Cardiac fibroblast (primary cell): ENCODE results near the gene METAP1.
"Not testable (repeated sequence)": the region's sequence is repeated elsewhere in the genome, so short reads cannot be mapped to it uniquely, and the experiment has no call there.

Source experiments
- DNase-seq, 2 donors: peaks; one replicate each; pipeline versions ENCODE4 v3.0.0 to v3.0.0-alpha.2; 2010; ENCODE audit warnings: low read depth in 2 of 2
- H3K4me3 ChIP-seq, 2 donors: replicated peaks in 1 of 2; 1 replicate in 1 of 2; 2 replicates in 1 of 2; pipeline ENCODE4 v1.5.1; 2011; ENCODE audit warnings: low read depth in 2 of 2, low read length in 2 of 2, mild to moderate bottlenecking in 2 of 2, moderate library complexity in 1 of 2
- TF ChIP-seq, protein P1 (sequence below): IDR thresholded peaks from one replicate; pipeline ENCODE4 v1.5.1; 2011; ENCODE audit warnings: low read depth, mild to moderate bottlenecking, low read length, inconsistent platforms

Gene METAP1

DNA sequence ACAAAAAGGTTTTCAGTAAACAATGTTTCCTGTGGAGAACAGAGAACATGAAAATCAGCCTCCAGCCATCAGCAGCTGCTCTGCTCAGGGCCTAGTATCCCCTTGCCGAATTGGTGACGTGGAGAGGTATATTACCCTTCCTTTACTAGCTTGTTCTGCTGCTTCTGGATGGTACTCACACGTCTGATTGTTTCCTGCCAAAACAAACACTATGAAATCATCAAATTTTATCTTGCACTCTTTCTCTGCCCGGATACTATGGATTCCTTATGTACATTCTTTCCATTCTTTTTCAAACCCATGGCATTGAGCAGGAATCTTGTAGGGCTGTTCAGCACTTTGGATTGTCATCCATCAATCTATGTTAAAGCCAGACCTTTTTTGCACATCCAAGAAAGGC is 18.8 kb upstream of the METAP1 start:
- TF ChIP-seq, protein P1, sequence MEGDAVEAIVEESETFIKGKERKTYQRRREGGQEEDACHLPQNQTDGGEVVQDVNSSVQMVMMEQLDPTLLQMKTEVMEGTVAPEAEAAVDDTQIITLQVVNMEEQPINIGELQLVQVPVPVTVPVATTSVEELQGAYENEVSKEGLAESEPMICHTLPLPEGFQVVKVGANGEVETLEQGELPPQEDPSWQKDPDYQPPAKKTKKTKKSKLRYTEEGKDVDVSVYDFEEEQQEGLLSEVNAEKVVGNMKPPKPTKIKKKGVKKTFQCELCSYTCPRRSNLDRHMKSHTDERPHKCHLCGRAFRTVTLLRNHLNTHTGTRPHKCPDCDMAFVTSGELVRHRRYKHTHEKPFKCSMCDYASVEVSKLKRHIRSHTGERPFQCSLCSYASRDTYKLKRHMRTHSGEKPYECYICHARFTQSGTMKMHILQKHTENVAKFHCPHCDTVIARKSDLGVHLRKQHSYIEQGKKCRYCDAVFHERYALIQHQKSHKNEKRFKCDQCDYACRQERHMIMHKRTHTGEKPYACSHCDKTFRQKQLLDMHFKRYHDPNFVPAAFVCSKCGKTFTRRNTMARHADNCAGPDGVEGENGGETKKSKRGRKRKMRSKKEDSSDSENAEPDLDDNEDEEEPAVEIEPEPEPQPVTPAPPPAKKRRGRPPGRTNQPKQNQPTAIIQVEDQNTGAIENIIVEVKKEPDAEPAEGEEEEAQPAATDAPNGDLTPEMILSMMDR: no peak
- H3K4me3 ChIP-seq: no peak overlapping the region
- peak; percentile 51 to 68 for DNase-seq

DNA sequence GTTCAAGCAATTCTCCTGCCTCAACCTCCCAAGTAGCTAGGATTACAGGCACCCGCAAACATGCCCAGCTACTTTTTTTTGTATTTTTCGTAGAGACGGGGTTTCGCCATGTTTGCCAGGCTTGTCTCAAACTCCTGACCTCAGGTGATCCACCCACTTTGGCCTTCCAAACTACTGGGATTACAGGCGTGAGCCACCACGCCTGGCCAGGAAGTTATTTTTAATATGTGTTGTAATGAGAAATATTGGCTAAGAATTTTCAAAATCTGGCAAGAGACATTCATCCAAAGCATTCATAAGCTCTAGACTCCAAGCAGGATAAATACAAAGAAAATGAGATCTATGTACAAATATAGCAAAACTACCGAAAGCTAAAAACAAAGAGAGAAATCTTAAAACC is 18.0 kb upstream of the METAP1 start:
- TF ChIP-seq, protein P1: no peak
- no peak for DNase-seq
- no peak overlapping the region for H3K4me3 ChIP-seq

DNA sequence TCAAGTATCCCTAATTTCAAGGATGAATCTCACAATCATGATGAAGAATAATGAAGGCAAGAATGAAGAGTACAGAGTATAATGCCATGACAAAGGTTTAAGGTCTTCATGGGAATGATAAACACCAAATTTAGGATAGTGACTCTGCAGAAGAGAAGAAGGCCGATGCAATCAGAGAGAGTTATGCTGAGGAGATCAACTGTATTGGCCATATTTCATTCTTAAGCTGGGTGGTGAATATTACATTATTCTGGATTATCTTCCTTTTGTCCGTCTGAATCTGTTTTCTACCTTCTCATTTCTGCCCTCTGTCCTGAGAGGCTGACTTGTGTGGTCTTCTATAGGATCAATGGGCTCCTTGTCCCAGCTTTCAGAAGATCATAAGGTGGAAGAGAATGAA is 7.8 kb upstream of the METAP1 start:
- no peak overlapping the region for H3K4me3 ChIP-seq
- TF ChIP-seq, protein P1: no peak
- DNase-seq: no peak

DNA sequence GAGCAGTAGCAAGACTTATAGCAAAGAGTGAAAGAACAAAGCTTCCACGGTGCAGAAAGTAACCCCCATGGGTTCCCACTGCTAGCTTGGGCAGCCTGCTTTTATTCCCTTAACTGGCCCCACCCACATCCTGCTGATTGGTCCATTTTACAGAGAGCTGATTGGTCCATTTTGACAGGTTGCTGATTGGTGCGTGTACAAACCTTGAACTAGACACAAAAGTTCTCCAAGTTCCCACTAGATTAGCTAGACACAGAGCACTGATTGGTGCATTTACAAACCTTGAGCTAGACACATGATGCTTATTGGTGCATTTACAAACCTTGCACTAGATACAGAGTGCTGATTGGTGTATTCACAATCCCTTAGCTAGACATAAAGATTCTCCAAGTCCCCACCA is 2.7 kb upstream of the METAP1 start:
- DNase-seq, H3K4me3 ChIP-seq: not testable (repeated sequence)

DNA sequence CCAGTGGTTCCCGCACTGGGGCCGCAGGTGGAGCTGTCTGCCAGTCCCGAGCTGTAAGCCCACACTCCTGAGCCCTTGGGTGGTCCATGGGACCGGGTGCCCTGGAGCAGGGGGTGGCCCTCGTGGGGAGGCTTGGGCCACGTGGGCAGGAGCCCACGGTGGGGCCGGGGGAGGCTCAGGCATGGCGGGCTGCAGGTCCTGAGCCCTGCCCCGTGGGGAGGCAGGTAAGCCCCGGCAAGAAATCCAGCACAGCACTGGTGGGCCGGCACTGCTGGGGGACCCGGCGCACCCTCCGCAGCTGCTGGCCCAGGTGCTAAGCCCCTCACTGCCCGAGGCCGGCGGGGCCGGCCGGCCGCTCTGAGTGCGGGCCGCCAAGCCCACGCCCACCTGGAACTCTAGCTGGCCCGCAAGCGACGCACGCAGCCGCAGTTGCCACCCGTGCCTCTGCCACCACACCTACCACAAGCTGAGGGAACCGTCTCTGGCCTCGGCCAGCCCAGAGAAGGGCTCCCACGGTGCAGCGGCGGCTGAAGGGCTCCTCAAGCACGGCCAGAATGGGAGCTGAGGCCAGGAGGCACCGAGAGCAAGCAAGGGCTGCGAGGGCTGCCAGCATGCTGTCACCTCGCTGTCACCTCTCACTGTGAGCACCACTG is 2.0 kb upstream of the METAP1 start:
- DNase-seq: no peak
- TF ChIP-seq, protein P1: no peak
- no peak overlapping the region for H3K4me3 ChIP-seq

DNA sequence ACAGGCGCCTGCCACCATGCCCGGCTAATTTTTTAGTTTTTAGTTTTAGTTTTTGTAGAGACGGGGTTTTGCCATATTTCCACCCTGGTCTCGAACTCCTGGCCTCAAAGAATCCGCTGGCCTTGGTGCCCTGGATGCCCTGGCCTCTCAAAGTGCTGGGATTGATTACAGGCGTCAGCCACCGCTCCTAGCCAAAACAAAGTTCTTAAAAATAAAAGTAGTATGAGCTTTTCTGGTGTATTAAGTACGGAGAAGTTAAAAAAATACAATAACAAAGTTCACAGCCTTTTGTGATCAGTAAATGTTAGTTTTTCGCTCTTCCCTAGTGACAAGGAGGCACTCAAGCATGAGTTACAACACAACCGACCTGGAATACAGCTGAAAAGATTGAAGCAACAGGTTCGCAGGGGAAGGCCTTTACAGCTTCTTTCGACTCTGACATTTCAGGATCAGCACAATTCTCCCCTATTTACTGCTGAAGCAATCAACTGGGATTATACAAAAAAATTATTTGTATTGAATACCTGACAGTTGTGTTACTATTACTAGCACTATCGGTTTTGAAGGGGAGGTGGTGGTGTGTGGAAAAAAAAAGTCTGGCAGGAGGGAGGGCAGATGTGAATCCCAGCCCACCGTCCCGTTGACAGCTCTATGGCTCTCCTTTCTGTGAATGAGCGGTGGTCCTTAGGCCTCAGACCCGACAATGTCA is 893 bp upstream of the METAP1 start:
- DNase-seq: no peak
- TF ChIP-seq, protein P1: no peak
- H3K4me3 ChIP-seq: peak overlapping the region; percentile 53 to 59

DNA sequence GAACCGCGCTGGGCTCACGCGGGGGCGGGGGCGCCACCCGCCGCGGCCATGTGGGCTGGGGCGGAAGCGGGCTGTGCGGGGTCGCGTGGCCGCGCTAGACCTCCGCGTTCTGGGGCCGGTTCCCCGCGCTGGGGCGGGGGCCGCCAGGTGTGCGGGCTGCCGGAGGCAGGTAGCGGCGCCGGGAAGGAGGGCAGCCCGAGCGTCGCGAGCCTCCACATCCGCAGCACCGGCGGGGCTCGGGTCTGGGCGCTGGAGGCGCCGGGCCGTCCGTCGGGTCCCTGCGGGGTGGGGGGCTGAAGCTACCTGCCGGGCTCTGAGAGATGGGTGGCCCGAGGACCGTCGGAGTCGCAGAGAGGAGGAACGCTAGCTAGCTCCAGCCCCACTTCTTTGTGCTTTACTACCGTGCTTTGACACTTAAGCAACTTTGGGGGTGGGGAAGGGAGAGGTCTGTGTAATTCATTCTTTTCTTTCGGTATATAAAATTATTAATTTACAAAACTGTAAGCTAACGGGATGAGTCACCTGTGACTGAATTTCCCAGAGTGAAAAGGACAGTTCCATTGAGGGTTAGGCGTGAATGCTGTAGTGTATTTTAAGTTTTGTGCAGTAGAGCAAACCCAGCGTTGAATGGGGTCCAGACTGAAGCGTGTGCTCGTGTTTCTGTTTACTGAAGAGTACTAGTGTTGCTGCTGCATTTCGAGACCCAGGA is 689 bp downstream of the METAP1 start:
- peak overlapping the region; percentile 95 to 98 for H3K4me3 ChIP-seq
- DNase-seq: peak; percentile 33 to 43
- TF ChIP-seq, protein P1: no peak
